IMR-90 (cell line): ENCODE results near the gene AQP6. TPM values are rescaled to one million over a fixed set of nuclear protein-coding genes. Genes with fewer than 3 reads are reported as not detected.

Experiments used
- ATAC-seq: fragments of 200-7000 bp; cut with Tn5 transposase; 2 replicates; pipeline ENCODE4 v1.9.1; 2020; ENCODE audit warnings: low read depth, mild to moderate bottlenecking, moderate library complexity
- BruUV-seq: library from RNA; stranded (reverse); fragments of 400-500 nt; replicated peaks from 2 replicates; lab custom pipeline; 2021; lab: Mats Ljungman, UMichigan
- CTCF ChIA-PET: fragments of 300-600 bp; formaldehyde crosslinking; extraction: SDS; loops from one replicate; lab custom pipeline; 2021; ENCODE audit warnings: antibody characterized with exemption; lab: Yijun Ruan, JAX
- POLR2A ChIA-PET: fragments of 300-600 bp; sonication (Branson Sonifier 250); formaldehyde crosslinking; loops from one replicate; lab custom pipeline; 2022; ENCODE audit warnings: antibody characterized with exemption; ENCODE audit not compliant: unreplicated experiment; lab: Charles Lee
- DNase-seq: peaks from one replicate; pipeline ENCODE4 v3.0.0; 2013
- H2AFZ ChIP-seq: replicated peaks from 2 replicates; pipeline ENCODE3; 2013; ENCODE audit warnings: low read length, mild to moderate bottlenecking; ENCODE audit not compliant: poor library complexity
- H2AK5ac ChIP-seq: 2 replicates; pipeline ENCODE4 v1.6.1; 2013; ENCODE audit warnings: low read depth, low read length, inconsistent platforms
- H2AK9ac ChIP-seq: replicated peaks from 2 replicates; pipeline ENCODE3; 2013; ENCODE audit warnings: mild to moderate bottlenecking, low read depth, low read length, moderate library complexity; ENCODE audit not compliant: poor library complexity
- H2BK120ac ChIP-seq: 2 replicates; pipeline ENCODE4 v1.6.1; 2013; ENCODE audit warnings: low read depth, low read length, inconsistent platforms
- H2BK15ac ChIP-seq: 3 replicates; pipeline ENCODE4 v1.6.1; 2013; ENCODE audit warnings: low read depth, low read length, inconsistent platforms
- H2BK20ac ChIP-seq: 2 replicates; pipeline ENCODE4 v1.6.1; 2013; ENCODE audit warnings: low read depth, mild to moderate bottlenecking, inconsistent platforms, low read length, moderate library complexity
- H2BK5ac ChIP-seq: 2 replicates; pipeline ENCODE4 v1.6.1; 2013; ENCODE audit warnings: mild to moderate bottlenecking, low read depth, low read length, inconsistent platforms; ENCODE audit not compliant: poor library complexity, severe bottlenecking
- H3K14ac ChIP-seq: replicated peaks from 2 replicates; pipeline ENCODE4 v1.6.1; 2013; ENCODE audit warnings: low read depth, low read length, inconsistent platforms
- H3K18ac ChIP-seq: 2 replicates; pipeline ENCODE4 v1.6.1; 2013; ENCODE audit warnings: low read depth, low read length, control low read depth
- H3K23ac ChIP-seq: 2 replicates; pipeline ENCODE4 v1.6.1; 2013; ENCODE audit warnings: low read depth, low read length, inconsistent platforms
- H3K27ac ChIP-seq: 2 replicates; pipeline ENCODE4 v1.5.1; 2013; ENCODE audit warnings: mild to moderate bottlenecking, control low read depth, low read length; ENCODE audit not compliant: insufficient read depth
- H3K27me3 ChIP-seq: 2 replicates; pipeline ENCODE4 v1.6.1; 2013; ENCODE audit warnings: low read length; ENCODE audit not compliant: control insufficient read depth, insufficient read depth
- H3K36me3 ChIP-seq: 2 replicates; pipeline ENCODE4 v1.6.1; 2013; ENCODE audit warnings: low read length, mixed read lengths; ENCODE audit not compliant: control insufficient read depth, insufficient read depth
- H3K4ac ChIP-seq: 2 replicates; pipeline ENCODE4 v1.6.1; 2013; ENCODE audit warnings: low read depth, low read length, inconsistent platforms
- H3K4me1 ChIP-seq: 2 replicates; pipeline ENCODE4 v1.6.1; 2013; ENCODE audit warnings: low read length, mixed read lengths; ENCODE audit not compliant: control insufficient read depth, insufficient read depth
- H3K4me2 ChIP-seq: 2 replicates; pipeline ENCODE4 v1.6.1; 2013; ENCODE audit warnings: low read depth, mild to moderate bottlenecking, control low read depth, low read length, moderate library complexity
- H3K4me3 ChIP-seq: 2 replicates; pipeline ENCODE4 v1.5.1; 2013; ENCODE audit warnings: low read depth, mild to moderate bottlenecking, control low read depth, low read length, moderate library complexity; ENCODE audit not compliant: insufficient read depth
- H3K56ac ChIP-seq: 2 replicates; pipeline ENCODE4 v1.6.1; 2013; ENCODE audit warnings: low read length, inconsistent platforms; ENCODE audit not compliant: insufficient read depth; ENCODE audit errors: extremely low read depth
- H3K79me1 ChIP-seq, 2 experiments: 2 replicates each; pipeline ENCODE4 v1.6.1; 2013; ENCODE audit warnings: low read length in 2 of 2, inconsistent platforms in 1 of 2, low read depth in 1 of 2
- H3K9ac ChIP-seq: 2 replicates; pipeline ENCODE4 v1.6.1; 2013; ENCODE audit warnings: low read depth, low read length, control low read depth
- H3K9me1 ChIP-seq: 2 replicates; pipeline ENCODE4 v1.6.1; 2013; ENCODE audit warnings: low read length, inconsistent platforms; ENCODE audit not compliant: insufficient read depth
- H3K9me3 ChIP-seq: 2 replicates; pipeline ENCODE4 v1.6.1; 2013; ENCODE audit warnings: low read length; ENCODE audit not compliant: control insufficient read depth, insufficient read depth
- H4K20me1 ChIP-seq: 2 replicates; pipeline ENCODE4 v1.6.1; 2013; ENCODE audit warnings: low read length, inconsistent platforms; ENCODE audit not compliant: insufficient read depth
- H4K5ac ChIP-seq: 2 replicates; pipeline ENCODE4 v1.6.1; 2013; ENCODE audit warnings: mild to moderate bottlenecking, low read depth, low read length, control low read depth
- H4K8ac ChIP-seq, 2 experiments: 2 replicates each; pipeline ENCODE4 v1.6.1; 2013; ENCODE audit warnings: low read depth in 2 of 2, low read length in 2 of 2, control low read depth in 1 of 2, inconsistent platforms in 1 of 2
- H4K91ac ChIP-seq: 2 replicates; pipeline ENCODE4 v1.6.1; 2013; ENCODE audit warnings: low read depth, low read length, inconsistent platforms; ENCODE audit not compliant: insufficient read depth
- BHLHE40 ChIP-seq: fragments of 150-350 bp; IDR thresholded peaks from 2 replicates; pipeline ENCODE4 v1.6.1; 2016; ENCODE audit warnings: mild to moderate bottlenecking, low read depth, low read length
- CEBPB ChIP-seq: IDR thresholded peaks from 2 replicates; pipeline ENCODE4 v1.6.1; 2012; ENCODE audit warnings: low read depth, low read length, improper control_type of control experiment
- CHD1 ChIP-seq: IDR thresholded peaks from 2 replicates; pipeline ENCODE4 v1.6.1; 2012; ENCODE audit warnings: low read depth, low read length, improper control_type of control experiment
- FOS ChIP-seq: fragments of 150-350 bp; IDR thresholded peaks from 2 replicates; pipeline ENCODE4 v1.6.1; 2016; ENCODE audit warnings: low read depth, low read length
- MAFK ChIP-seq: IDR thresholded peaks from 2 replicates; pipeline ENCODE4 v1.6.1; 2012; ENCODE audit warnings: low read depth, low read length, improper control_type of control experiment
- MAZ ChIP-seq: IDR thresholded peaks from 2 replicates; pipeline ENCODE4 v1.6.1; 2012; ENCODE audit warnings: low read depth, mild to moderate bottlenecking, low read length, improper control_type of control experiment, moderate library complexity, borderline replicate concordance
- MXI1 ChIP-seq: IDR thresholded peaks from 2 replicates; pipeline ENCODE4 v1.6.1; 2012; ENCODE audit warnings: low read depth, mild to moderate bottlenecking, low read length, moderate library complexity, borderline replicate concordance
- NFE2L2 ChIP-seq: fragments of 150-350 bp; IDR thresholded peaks from 2 replicates; pipeline ENCODE4 v1.6.1; 2016; ENCODE audit warnings: low read depth, mild to moderate bottlenecking, low read length
- POLR2A ChIP-seq: IDR thresholded peaks from 2 replicates; pipeline ENCODE4 v1.6.1; 2012; ENCODE audit warnings: mild to moderate bottlenecking, low read depth, low read length
- RAD21 ChIP-seq: IDR thresholded peaks from 2 replicates; pipeline ENCODE4 v1.6.1; 2012; ENCODE audit warnings: low read length, improper control_type of control experiment
- RCOR1 ChIP-seq: IDR thresholded peaks from 2 replicates; pipeline ENCODE4 v1.6.1; 2012; ENCODE audit warnings: mild to moderate bottlenecking, low read length, improper control_type of control experiment; ENCODE audit not compliant: insufficient replicate concordance
- RFX5 ChIP-seq: IDR thresholded peaks from 2 replicates; pipeline ENCODE4 v1.8.0; 2012; ENCODE audit warnings: low read depth, mild to moderate bottlenecking, low read length, moderate library complexity
- SMC3 ChIP-seq: fragments of 150-350 bp; IDR thresholded peaks from 2 replicates; pipeline ENCODE4 v1.6.1; 2016; ENCODE audit warnings: low read depth, mild to moderate bottlenecking, antibody characterized with exemption, low read length, moderate library complexity
- WGBS, 2 experiments: methylation state at CpG; one replicate each; pipeline versions ENCODE4 v1.1.5 to v1.1.7; 2013; ENCODE audit warnings: missing lambda C conversion rate in 2 of 2; ENCODE audit not compliant: insufficient read length in 1 of 2; ENCODE audit errors: extremely low coverage in 2 of 2; 5-methylcytosine and 5-hydroxymethylcytosine counted together
- dilution Hi-C: fragments of 300-500 bp; cut with HindIII; formaldehyde crosslinking; loops from one replicate; pipeline ENCODE4 v1.14.3; 2018; ENCODE audit warnings: low sequenced_read_pairs; ENCODE audit not compliant: unreplicated experiment
- in situ Hi-C: fragments of 300-500 bp; cut with MboI; formaldehyde crosslinking; loops from 3 replicates; pipeline ENCODE4 v1.14.3; 2019; ENCODE audit warnings: low sequenced_read_pairs, inconsistent platforms, mixed read lengths
- intact Hi-C: fragments of 100-400 bp; cut with micrococcal nuclease; formaldehyde crosslinking; loops from 2 replicates; pipeline ENCODE4 v1.10.0; 2022
- polyA plus RNA-seq, 3 experiments: library from polyadenylated mRNA; depleted of rRNA; stranded (reverse); fragments of >200 nt; gene quantifications; 2 replicates each; pipeline ENCODE4 v1.2.3, GENCODE V29; 2012; ENCODE audit warnings: low replicate concordance in 1 of 3
- total RNA-seq: library from RNA; depleted of rRNA; stranded (reverse); fragments of >200 nt; gene quantifications from 2 replicates; pipeline ENCODE4 v1.2.3, GENCODE V29; 2012
- TF ChIP-seq, protein P1 (sequence below): conservative IDR thresholded peaks from 2 replicates; pipeline ENCODE4 v1.5.1; 2012; ENCODE audit warnings: mild to moderate bottlenecking, low read depth, low read length, improper control_type of control experiment
- TF ChIP-seq, protein P2 (sequence below): fragments of 150-350 bp; IDR thresholded peaks from 2 replicates; pipeline ENCODE4 v1.6.1; 2016; ENCODE audit warnings: low read depth, mild to moderate bottlenecking, low read length, moderate library complexity, borderline replicate concordance
- TF ChIP-seq, protein P3 (sequence below): fragments of 150-350 bp; IDR thresholded peaks from 2 replicates; pipeline ENCODE4 v1.6.1; 2017; ENCODE audit warnings: mild to moderate bottlenecking, antibody characterized with exemption, low read length, low read depth

The AQP6 gene
- total and polyA plus RNA-seq, 2 of the 4 experiments (the other 2 are of a cell fraction) = not detected

DNA sequence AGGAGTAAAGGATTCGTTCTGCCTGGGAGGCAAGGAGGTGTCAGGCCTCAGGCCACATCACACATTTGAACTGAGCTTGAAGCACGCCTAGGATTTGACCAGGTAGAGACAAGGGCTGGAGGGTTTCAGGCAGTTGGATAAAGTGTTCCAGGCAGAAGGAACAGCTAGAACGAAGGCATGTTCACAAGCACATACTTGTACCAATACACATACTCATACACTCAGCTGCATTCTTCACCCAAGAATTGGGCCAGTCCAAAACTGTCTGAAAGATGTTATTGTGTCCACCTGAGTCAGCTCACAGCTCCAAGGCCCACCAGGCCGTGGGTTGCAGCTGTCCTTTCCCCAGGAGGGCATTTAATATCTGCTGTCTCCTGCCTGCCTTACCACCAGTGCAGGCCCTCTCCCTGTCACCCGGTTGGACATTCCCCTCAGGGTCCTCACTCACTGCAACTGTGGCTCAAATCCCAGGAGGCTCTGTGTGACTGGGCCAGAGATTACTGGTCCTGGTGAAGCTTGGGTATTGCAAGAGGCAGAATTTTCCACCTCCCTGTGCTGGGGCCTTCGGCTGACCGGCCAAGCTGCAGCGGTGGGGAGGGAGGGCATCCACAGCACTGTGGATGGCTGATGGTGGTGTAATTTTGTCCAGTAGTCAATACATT is 35.0 kb upstream of the AQP6 start:
- Histone ChIP-seq H3K27me3 (no peaks in the 10 kb centered on the region), H3K4me1 (peaks cover 2% of the 10 kb centered on the region; the same call in 1 of the 2 replicates), H3K14ac (no peak overlapping the region), H2BK120ac (no peak overlapping the region), H2AK5ac (no peak overlapping the region), H3K4me3 (no peak overlapping the region), H2BK5ac (no peak overlapping the region), H3K9ac (no peak overlapping the region), H3K23ac (no peak overlapping the region), H2AFZ (peak overlapping the region; percentile 26), H3K27ac (no peak overlapping the region), H4K20me1 (no peaks in the 10 kb centered on the region), H3K4ac (no peak overlapping the region), H3K18ac (no peak overlapping the region), H3K9me1 (no peaks in the 10 kb centered on the region), H3K4me2 (no peak overlapping the region), H3K9me3 (no peaks in the 10 kb centered on the region), H3K56ac (no peak overlapping the region), H2BK20ac (no peak overlapping the region), H4K91ac (no peak overlapping the region), H4K5ac (no peak overlapping the region), H4K8ac (no peak overlapping the region), H3K36me3 (no peaks in the 10 kb centered on the region), H2BK15ac (no peak overlapping the region), H3K79me1 (no peaks in the 10 kb centered on the region), H2AK9ac (peak overlapping the region; percentile 66)
- dilution Hi-C loops = no loop called here
- in situ Hi-C loops = no loop called here
- ChIA-PET POLR2A (no interaction called here), CTCF (interaction anchor here (0.8 to 3.2 kb wide), 2 partner anchors 8 to 183 kb away, joined by 3 to 15 read pairs; no protein-coding TSS in a partner anchor)
- 90% methylated on average over 2 of the region's 8 CpGs; no CpG with 5 or more reads in 1 of the 2 experiments for WGBS, 2 experiments
- intact Hi-C loops = no loop called here
- TF ChIP-seq RCOR1 (no peak), MXI1 (no peak), MAZ (no peak), RAD21 (no peak), CEBPB (no peak), SMC3 (no peak), FOS (no peak), POLR2A (no peak), MAFK (no peak), CHD1 (no peak), RFX5 (no peak), NFE2L2 (no peak), BHLHE40 (no peak)
- TF ChIP-seq, protein P1, sequence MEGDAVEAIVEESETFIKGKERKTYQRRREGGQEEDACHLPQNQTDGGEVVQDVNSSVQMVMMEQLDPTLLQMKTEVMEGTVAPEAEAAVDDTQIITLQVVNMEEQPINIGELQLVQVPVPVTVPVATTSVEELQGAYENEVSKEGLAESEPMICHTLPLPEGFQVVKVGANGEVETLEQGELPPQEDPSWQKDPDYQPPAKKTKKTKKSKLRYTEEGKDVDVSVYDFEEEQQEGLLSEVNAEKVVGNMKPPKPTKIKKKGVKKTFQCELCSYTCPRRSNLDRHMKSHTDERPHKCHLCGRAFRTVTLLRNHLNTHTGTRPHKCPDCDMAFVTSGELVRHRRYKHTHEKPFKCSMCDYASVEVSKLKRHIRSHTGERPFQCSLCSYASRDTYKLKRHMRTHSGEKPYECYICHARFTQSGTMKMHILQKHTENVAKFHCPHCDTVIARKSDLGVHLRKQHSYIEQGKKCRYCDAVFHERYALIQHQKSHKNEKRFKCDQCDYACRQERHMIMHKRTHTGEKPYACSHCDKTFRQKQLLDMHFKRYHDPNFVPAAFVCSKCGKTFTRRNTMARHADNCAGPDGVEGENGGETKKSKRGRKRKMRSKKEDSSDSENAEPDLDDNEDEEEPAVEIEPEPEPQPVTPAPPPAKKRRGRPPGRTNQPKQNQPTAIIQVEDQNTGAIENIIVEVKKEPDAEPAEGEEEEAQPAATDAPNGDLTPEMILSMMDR = no peak
- TF ChIP-seq, protein P2, sequence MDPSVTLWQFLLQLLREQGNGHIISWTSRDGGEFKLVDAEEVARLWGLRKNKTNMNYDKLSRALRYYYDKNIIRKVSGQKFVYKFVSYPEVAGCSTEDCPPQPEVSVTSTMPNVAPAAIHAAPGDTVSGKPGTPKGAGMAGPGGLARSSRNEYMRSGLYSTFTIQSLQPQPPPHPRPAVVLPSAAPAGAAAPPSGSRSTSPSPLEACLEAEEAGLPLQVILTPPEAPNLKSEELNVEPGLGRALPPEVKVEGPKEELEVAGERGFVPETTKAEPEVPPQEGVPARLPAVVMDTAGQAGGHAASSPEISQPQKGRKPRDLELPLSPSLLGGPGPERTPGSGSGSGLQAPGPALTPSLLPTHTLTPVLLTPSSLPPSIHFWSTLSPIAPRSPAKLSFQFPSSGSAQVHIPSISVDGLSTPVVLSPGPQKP = no peak
- TF ChIP-seq, protein P3, sequence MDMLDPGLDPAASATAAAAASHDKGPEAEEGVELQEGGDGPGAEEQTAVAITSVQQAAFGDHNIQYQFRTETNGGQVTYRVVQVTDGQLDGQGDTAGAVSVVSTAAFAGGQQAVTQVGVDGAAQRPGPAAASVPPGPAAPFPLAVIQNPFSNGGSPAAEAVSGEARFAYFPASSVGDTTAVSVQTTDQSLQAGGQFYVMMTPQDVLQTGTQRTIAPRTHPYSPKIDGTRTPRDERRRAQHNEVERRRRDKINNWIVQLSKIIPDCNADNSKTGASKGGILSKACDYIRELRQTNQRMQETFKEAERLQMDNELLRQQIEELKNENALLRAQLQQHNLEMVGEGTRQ = no peak
- no peak for ATAC-seq
- DNase-seq = peak; percentile 10
- no TSS peak for BruUV-seq
